Hematopoietic multipotent progenitor cell treated with erythropoietin and hydrocortisone succinate and interleukin-3 and kit ligand, for 4 days (in vitro differentiated cells): ENCODE data around the gene AJUBA.
"Not testable (repeated sequence)": the region's sequence is repeated elsewhere in the genome, so short reads cannot be mapped to it uniquely, and the experiment has no call there.

Experiments used
- DNase-seq: peaks from one replicate; pipeline ENCODE4 v3.0.0-alpha.2; 2015

The AJUBA gene

DNA sequence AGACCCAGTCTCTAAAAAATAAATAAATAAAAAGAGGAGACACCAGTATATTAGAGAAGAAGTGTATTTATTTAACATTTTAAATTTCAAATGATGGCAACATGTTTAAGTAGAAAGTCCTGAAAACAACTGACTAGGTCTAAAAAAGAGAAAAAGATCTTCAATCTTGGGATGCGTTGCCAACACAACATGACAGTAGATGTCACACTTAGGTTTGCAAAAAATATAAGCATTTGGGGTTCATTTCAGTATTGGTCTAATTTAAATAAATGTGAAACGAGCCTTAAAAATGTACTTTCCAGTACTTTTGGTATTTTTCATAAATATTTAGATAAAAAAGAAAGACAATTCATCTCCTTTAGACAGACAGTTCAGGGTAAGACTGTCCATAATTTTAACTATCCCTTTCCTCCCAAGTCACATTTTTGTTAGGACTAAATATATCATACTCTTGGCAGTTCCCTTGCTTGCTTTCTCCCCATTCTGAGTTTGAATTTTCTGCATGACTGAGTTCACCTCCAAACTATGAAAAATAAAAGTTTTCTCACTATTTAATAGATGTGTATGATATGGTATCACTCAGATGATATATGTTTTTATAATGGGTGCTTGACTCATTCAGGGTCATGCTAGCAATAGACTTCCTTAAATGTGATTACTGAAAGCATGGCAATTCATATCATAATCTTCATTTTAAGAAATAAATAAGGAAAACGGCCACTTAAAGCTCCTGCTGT, 23.3 kb upstream of the AJUBA start:
- DNase-seq: peak; percentile 40

DNA sequence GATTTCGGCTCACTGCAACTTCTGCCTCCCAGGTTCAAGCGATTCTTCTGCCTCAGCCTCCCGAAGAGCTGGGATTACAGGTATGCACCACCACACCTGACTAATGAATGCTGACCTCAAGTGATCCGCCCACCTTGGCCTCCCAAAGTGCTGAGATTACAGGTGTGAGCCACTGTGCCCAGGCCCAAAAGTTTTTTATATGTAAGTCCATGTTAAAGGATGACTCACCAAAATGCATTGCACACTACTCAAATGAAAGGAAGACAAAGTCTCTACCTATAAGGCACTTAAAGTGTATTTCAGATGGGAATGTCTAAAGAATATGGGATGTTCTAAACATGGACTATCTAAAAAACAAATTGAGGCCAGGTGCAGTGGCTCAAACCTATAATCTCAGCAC, 21.9 kb upstream of the AJUBA start:
- not testable (repeated sequence) for DNase-seq

DNA sequence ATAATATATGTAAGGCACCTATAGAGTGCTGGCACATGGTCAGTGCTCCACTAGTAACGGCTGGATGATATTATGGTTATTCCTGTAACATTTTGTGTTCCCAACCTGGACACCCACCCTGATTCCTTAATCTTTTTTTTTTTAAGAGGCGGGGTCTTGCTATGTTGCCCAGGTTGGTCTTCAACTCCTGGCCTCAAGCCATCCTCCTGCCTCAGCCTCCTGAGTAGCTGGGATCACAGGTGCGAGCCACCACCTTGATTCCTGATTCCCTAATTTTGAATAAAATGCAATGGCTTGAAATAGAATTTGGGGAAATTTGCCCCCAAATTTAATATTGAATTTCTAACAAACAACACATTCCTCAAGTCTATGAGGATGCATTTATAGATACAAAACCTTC, 20.2 kb upstream of the AJUBA start:
- DNase-seq: no peak

DNA sequence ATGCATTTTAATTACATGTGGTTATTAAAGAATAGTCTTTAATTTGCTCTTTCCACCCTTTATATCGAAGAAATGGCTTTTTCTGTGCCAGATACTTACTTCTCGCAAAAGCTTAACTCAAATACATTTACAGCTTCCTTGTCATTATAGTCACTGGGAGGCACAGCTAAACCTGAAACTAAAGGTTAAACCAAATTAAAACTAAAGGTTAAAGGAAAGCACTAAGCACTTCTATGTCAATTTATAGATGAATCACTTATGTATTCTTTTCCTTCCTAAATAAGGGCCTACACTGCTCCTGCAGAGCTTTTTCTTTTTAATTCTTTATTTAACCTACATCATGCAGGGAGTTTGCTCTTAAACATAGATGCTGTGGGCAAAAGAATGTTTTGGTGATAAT, 18.5 kb upstream of the AJUBA start:
- no peak for DNase-seq

DNA sequence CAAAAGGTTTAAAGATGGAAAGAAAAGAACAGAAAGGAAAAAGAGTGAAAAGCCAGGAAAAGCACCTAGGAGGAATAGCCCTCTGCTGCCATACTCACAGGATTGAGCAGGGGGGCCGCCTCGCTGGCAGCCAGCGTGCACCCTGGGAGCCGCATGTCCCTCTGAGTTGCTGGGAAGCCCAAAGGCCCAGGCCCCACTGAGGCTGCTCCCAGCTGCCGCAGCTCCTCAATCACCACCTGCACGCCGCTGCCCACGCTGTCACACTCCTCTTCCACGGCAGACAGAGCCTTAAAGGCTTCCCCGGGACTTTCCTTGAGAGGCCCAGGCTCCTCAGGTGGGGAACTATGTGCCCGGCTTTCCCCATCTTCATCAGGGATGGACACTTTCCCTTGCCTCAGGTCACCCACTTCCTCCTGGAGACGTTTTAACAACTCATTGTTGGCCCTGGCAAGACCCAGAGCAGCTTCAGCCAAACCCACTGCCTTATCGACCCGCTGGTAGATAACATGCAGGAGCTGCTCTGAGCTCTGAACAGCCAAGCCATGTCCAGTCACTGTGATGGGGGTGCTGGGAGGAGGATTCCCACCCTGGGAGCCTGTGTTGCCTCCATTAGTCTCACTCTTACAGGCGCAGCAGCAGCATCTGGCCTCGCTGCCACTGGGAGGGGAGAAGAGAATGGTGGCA, 16.1 kb upstream of the AJUBA start:
- no peak for DNase-seq

DNA sequence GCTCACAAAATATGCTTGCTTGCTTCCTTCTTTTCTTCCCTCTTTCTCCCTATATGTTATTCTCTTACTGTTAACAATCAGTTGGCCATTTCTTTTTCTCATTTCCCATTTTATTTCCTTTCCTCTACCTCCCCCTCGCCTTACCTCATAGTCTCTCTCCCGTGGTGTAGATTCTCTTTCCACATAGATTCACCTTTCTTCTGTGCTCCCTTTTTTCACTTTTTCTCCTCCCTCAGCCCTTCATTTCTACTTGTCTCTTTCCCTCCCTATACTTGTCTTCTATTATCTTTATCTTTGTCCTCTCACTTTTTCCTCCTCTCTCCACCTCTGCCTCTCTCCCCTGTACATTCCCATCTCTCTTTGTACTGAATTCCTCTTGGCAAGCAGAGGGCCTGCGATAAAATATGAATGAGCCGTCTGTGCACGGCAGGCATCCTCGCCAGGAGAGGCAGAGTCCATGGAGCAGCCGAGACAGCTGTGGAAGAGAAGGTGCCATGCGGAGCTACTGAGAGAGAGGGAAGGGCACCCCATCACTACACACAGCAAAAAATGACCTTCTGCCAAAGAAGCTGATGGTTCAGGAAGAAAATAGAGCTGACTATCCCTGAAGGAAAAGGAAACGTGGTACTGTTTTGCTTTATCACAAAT, 15.4 kb upstream of the AJUBA start:
- no peak for DNase-seq

DNA sequence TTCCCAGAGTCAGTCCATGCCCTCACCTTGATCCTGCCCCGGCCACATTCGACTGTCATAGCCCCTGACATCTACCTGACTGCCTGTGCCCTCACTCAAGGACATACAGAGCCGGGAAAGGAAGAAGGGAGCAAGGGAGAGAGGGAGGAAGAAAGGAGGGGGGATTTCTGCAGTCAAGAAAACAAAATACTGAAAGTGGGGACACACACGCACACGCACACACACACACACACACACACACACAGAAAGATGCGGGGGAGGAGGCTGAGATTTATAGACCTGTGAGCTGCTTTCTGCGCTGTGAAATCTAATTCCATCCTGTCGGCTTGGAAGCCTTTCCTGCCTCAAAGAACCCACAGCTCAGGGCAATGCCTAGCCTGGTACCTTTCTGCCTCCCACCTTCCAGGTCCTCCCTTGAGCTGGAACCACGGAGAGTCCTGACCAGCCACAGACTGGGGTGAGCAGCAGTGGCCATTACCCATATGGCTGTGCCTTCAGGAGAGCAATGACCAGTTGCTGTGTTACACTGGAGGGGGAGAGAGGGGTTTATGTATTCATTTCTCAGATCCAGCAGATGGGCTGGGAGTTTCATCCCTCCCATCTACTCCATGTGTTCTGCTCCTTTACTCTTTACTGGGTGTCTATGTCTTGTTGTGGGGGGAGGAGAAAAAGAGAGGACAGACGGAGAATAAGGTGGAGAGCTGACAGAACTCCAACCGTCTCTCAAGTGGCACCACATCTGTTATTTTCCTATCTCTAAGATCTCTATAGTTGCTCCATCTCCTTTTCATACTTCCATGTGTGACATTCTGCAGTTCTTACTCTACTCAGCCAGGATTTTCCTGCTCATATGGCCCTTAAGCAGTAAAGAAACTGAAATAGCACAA, 14.7 kb upstream of the AJUBA start:
- no peak for DNase-seq

DNA sequence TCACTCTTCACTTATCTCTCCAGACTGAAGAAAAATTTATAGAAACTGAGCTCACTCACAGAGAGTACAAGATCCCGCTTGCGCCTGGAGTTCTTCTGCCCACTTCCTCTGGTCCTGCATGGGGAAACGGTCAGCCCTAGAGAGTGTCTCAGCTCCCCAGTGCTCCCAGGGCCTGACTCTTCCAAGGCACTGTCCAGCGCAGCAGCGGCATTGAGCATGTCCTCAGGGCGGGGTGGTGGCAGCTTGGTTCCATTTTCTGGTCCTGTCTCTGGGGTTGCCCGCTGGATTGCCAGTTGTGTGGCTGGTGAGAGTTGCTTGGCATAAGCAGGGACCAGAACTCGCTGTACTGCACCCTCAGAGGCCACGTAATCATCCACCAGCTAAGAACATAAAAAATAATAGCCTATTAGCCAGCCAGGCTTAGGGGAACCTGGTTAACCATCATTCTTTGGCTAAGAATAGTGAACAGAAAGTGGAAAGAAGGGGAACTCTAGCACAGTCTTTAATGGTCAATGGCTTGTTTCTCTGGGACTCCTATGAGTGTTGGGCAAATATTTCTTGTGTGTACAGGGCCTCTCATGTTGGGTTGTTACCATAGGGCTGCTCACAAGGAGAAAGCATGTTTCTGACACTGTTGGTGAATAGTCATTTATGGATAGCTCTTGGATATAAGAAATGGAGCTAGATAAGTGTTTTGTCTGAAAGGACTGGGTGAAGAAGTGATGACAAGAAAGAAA, 13.7 kb upstream of the AJUBA start:
- no peak for DNase-seq

DNA sequence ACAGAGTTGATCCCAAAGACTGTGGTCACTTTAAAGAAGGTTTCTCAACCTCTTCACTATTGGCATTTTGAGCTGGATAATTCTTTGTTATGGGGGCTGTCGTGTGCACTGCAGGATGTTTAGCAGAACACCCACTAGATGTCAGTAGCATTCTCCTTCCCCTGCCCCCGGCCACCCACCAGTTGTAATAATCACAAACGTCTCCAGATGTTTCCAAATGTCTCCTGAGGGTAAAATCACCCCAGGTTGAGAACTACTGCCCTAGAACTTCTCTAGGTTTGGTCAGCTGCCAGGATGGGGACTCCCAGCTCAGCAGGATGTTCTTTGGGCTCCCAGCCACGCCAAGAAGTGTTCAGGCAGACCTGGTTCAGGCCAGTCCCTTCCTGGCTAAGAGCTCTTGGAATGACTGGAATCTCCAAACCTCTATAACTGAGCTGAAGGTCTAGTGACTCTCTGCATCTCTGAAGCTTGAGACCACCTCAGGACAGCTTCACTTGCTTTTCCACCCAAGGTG, 12.5 kb upstream of the AJUBA start:
- peak; percentile 81 for DNase-seq

DNA sequence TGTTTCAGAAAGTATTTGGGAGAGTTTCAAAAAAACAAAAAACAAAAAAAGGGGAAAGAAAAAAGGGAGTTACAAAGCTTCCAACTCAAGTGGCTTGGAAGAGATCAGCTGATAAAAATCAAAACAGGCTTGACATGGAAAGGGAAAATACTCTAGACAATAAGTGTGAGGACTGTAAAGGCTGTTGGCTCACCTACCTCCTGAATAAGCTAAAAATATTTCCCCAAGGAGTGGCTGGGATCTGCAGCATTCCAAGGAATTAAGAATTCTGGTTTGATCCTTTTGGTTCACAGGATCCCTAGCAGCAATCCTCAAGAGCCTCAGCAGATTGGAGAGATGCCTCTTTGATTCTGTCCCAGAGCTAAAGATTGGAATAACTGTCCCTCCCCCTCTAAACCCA, 11.2 kb upstream of the AJUBA start:
- no peak for DNase-seq

DNA sequence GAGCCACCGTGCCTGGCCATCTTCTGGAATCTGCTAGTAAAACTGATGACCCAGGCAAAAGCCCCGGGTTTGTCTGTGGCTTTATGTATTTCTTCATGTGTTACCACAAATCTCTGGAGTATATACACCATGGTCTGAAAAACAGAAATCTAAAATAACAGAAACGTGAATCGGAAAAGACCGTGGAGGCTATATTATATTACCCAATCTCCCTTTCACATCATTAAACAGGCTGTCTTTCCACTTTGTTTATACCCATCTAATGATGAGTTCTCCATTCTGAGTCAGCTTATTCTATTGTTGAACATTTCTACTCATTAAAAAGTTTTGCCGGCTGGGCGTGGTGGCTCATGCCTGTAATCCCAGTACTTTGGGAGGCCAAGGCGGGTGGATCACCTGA, 9.5 kb upstream of the AJUBA start:
- no peak for DNase-seq

DNA sequence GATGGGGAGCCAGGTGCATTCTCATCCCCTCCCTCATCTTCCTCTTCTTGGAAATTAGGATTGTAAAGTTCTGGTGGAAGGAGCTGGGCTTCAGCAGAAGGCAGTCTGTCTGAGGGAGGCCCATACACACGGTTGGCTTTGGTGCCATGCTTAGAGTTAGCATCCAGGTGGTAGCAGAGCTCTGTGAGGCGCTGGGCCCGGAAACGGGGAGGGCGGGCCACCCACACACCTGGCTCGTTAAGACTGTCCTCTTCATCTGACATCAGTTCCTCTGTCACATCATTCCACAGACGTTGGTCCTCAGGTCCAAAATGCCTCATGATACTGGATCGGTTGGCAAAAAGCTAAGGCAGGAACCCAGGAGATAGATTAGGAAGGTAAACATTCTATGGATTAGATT, 4.9 kb upstream of the AJUBA start:
- no peak for DNase-seq

DNA sequence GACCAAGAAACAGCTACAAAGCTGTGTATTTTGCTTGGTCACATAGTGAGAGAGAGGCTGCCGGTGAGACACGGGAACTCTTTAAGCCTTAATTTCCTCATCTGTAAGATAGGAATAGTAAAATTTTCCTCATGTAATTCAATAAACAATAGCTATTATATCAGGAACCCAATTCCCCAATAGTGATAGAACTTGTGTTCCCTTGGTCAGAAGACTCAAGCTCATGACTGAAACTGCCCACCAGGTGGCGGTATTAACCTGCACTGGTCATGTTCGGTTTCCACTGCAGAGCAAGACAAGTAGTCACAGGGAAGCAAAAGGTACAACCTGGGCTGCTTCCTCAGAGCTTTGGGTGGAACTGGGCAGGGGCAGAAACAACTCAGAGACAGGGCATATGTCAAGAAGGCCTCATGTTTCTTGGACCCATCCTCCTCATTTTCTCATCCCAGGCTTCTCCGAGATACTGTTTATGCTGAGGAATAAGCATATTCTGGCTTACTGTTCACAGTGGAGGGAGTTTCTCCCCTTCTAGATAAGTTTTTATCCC, 4.2 kb upstream of the AJUBA start:
- peak; percentile 93 for DNase-seq

DNA sequence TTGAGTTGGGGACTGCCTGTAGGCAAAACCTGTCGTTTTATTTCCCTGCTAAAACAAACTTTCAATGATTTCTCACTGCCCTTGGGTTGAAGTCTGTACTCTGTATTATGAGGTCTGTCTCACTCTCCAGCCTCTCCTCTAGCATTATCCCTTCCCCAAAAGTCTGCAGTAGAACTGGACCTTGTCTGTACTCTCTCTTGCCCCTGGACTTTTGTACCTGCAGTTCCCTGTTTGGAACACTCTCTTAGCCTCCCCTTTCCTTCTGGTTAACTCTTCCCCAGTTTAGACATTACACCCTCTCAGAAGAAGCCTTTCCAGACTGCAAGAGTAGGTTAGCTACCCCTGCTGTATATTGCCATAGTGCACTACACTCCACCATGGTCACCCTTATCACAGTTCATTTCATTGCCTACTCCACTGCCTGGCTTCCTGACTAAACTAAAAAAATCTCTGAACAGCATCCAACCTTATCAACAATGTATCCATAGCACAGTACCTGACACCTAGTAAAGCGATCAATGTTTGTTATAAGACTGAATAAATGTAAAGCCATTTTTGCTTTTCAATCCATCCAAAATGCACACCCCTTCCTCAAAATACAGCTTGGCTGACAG, 3.6 kb upstream of the AJUBA start:
- no peak for DNase-seq

DNA sequence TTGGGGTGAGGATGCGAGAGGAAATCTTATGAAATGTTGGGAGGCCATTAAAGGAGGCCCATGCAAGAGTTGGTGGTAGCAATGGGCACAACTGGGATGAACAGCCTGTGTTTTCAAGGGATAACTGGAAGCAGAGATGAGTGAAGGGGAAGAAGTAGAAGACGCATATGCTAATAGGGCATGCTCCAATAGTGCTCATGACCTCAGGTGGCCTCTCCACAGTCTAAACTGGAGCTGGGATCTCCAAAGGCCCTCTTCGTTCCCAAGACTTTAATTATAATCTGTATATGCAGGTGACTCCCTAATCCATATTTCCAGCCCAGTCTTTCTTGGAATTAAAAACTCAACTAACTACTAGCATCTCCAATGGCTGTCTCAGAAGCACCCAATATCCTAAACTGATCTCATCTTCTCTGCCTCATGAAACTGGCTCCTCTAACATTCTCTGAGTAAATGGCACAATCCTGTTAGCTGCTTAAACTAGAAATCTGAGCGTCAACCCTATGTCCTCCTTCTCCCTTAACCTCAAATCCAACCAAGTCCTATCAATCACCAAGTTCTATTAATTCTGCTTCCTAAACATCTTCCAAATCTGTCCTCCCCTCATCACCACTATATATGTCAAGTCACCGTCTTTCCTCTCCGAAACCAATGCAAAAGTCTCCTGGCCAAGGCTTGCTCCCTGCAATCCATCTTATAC, 2.8 kb upstream of the AJUBA start:
- no peak for DNase-seq

DNA sequence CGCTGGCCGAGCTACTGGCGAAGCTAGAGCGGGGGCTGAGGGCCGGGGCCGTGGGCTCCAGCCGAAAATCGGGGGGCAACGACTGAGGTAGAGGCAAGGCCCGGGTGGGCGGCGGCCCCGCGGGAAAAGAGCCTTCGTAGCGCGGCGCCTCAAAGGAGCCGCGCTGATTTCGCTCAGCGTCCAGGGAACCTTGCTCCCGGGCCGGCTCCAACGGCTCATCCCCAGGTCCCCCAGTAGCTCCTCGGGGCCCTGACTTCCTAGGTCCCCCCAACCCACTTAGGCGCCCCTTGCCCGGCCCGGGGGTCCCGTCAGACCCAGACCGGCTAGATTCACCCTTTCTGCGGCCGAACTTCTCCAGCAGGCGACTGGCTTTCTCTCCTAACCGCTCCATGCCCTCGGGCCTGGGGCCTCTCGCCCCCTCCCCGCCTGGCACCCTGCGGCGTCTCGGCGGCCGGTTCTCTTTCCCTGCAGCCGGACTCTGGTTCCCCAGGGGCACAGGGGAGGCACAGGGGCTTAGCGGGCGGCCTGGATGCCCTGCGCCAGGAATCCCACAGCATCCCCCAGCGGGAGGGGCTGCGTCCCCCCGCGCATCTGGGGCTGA, 375 bp downstream of the AJUBA start:
- DNase-seq: no peak

DNA sequence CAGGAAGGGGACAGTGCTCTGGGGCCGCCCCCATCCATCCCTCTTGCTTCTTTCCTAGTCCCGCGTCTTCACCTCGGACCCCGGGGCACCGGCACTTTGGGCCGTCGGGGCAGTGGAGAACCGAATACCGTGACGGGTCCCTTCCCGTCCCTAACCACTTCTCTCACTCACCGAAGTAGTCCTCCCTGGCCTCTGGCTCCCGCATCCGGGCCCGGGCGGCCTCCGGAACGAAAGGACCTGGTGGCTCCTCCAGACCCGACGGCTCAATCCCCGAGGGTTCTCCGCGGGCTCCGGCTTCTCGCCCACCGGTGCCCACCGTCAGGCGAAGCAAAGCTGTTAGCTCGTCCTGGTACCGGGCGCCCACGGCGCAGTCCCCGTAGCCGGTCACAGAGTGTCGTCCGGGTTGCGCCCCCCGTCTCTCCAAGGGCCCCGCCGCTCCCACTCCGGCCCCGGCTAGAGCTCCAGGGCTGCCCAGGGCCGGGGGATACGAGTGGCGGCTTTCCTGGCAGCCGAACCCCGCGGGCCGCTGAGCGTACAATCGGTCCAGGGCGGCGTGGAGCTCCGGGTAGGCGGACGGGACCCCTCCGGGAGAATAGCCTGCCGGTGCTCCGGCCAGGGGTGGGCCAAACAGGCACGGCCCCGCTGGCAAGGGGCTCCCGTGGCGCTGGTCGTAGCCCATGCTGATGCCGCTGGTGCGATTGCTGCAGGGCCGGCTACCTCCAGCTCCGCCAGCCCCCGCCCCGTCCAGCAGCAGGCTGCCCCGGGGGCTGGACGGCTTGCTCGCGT, 1.1 kb downstream of the AJUBA start:
- DNase-seq: no peak

DNA sequence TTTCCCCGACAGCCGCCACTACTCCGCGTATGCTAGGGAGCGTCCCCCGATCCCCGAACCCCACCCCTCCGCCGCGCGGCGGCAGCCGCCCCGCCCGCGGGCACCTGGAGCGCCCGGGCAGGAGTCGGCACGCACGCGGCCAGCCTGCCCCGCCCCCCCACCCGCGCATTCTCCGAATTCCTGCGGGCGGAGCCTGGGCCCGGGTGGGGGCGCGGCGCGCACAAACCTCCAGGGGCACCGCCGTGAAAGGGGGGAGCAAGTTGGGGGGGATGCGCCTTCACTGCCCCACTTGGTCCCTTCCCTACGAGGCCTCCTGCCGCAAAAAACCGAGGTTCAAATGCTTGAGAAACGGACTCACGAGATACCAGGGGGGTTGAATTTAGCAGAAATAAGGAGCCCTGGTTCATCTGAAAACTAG, 1.7 kb downstream of the AJUBA start:
- DNase-seq: peak; percentile 23

DNA sequence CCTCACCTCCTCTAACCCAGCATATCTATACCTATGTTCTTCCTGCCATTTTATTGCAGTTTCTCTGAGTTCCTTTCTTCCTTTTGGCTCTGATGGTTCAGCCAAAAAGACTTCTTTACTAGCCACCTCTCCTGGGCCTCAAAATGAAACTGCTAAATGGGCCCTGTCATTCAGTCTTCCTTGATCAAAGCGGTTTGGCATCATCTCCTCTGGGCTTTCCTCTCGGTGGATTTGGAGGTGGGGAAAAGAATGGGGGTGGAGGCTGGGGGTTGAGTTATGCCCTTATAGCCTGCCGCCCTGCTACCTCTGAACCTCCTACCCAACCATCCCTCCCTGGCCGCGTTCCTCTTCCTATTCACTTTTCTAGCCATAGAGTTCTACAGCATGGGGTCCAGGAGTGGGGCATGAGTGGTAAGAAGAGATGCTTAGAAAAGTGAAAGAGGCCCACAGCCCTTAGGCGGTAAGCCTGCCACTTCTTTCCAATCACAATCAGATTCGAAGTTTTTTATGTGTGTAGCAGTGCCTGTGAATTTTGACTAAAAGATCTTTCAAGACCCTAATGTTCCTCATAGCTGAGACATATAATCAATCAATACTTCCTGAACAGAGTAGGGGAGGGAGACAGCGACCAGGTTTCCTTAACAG, 2.5 kb downstream of the AJUBA start:
- no peak for DNase-seq
